GM12878 (cell line): ENCODE data around the gene DNAH9. TPM values are rescaled to one million over a fixed set of nuclear protein-coding genes. Genes with fewer than 3 reads are reported as not detected.

Source experiments
- ATAC-seq: fragments of 200-7000 bp; cut with Tn5 transposase; 3 replicates; pipeline ENCODE4 v1.9.1; 2020; ENCODE audit warnings: mild to moderate bottlenecking, moderate library complexity
- BruUV-seq: library from RNA; stranded (reverse); fragments of 400-500 nt; replicated peaks from 2 replicates; lab custom pipeline; 2021; lab: Mats Ljungman, UMichigan
- CTCF ChIA-PET: fragments of 300-600 bp; sonication (Branson Sonifier 250); formaldehyde crosslinking; extraction: SDS; loops from one replicate; lab custom pipeline; 2021; ENCODE audit warnings: inconsistent platforms; lab: Yijun Ruan, JAX
- POLR2A ChIA-PET: fragments of 350-600 bp; formaldehyde crosslinking; extraction: SDS; loops from one replicate; lab custom pipeline; 2021; ENCODE audit warnings: inconsistent platforms; lab: Charles Lee
- RAD21 ChIA-PET: fragments of 300-600 bp; sonication (Branson Sonifier 250); formaldehyde crosslinking; loops from one replicate; lab custom pipeline; 2023; ENCODE audit warnings: antibody characterized with exemption; ENCODE audit not compliant: unreplicated experiment; lab: Charles Lee
- SMC1A ChIA-PET: fragments of 300-600 bp; sonication (Branson Sonifier 250); formaldehyde crosslinking; loops from one replicate; lab custom pipeline; 2023; ENCODE audit not compliant: unreplicated experiment, uncharacterized antibody; lab: Charles Lee
- DNase-seq: peaks from one replicate; pipeline ENCODE4 v3.0.0-alpha.2; 2011; ENCODE audit warnings: low read depth, low spot score
- FAIRE-seq: peaks from 3 replicates; lab custom pipeline; 2011; peaks lifted over from hg19 to GRCh38; lab: Jason Lieb, UNC
- H2AFZ ChIP-seq: 2 replicates; pipeline ENCODE4 v1.6.0; 2011; ENCODE audit warnings: low read depth, low read length, control low read depth; ENCODE audit not compliant: control insufficient read depth
- H3K27ac ChIP-seq: 2 replicates; pipeline ENCODE4 v1.5.1; 2011; ENCODE audit warnings: control low read depth; ENCODE audit not compliant: control insufficient read depth, insufficient read depth
- H3K27me3 ChIP-seq, 2 experiments: replicated peaks in 1 of 2; 2 replicates each; pipeline versions ENCODE4 v1.6.0 to v1.6.1; 2011; ENCODE audit warnings: low read length in 1 of 2; ENCODE audit not compliant: control insufficient read depth in 2 of 2, insufficient read depth in 2 of 2
- H3K36me3 ChIP-seq, 2 experiments: 2 replicates each; pipeline ENCODE4 v1.5.1; 2011; ENCODE audit warnings: low read length in 1 of 2; ENCODE audit not compliant: control insufficient read depth in 2 of 2, insufficient read depth in 2 of 2
- H3K4me1 ChIP-seq: 2 replicates; pipeline ENCODE4 v1.6.1; 2011; ENCODE audit warnings: mild to moderate bottlenecking, low read length, moderate library complexity, mixed read lengths; ENCODE audit not compliant: control insufficient read depth, insufficient read depth
- H3K4me2 ChIP-seq: 2 replicates; pipeline ENCODE4 v1.6.0; 2011; ENCODE audit warnings: control low read depth; ENCODE audit not compliant: control insufficient read depth, insufficient read depth
- H3K4me3 ChIP-seq: fragments of 200-600 bp; sonication (generic); 2 replicates; pipeline ENCODE4 v1.5.1; 2016
- H3K79me2 ChIP-seq: 2 replicates; pipeline ENCODE4 v1.6.0; 2011; ENCODE audit warnings: low read length; ENCODE audit not compliant: control insufficient read depth, insufficient read depth
- H3K9ac ChIP-seq: 2 replicates; pipeline ENCODE4 v1.8.0; 2011; ENCODE audit warnings: low read length, control low read depth, mixed read lengths; ENCODE audit not compliant: control insufficient read depth, insufficient read depth
- H3K9me3 ChIP-seq: replicated peaks from 3 replicates; pipeline ENCODE4 v1.5.1; 2011; ENCODE audit warnings: mild to moderate bottlenecking, low read length; ENCODE audit not compliant: control insufficient read depth, insufficient read depth
- H4K20me1 ChIP-seq: 2 replicates; pipeline ENCODE4 v1.6.0; 2011; ENCODE audit not compliant: control insufficient read depth, insufficient read depth
- CREB1 ChIP-seq: IDR thresholded peaks from 2 replicates; pipeline ENCODE4 v1.6.1; 2012; ENCODE audit warnings: low read depth, mild to moderate bottlenecking, inconsistent platforms
- ESRRA ChIP-seq: IDR thresholded peaks from 2 replicates; pipeline ENCODE4 v1.6.1; 2012; ENCODE audit warnings: mild to moderate bottlenecking, low read length, improper control_type of control experiment
- HCFC1 ChIP-seq: fragments of 150-350 bp; IDR thresholded peaks from 2 replicates; pipeline ENCODE4 v1.6.1; 2014; ENCODE audit warnings: low read length
- SIN3A ChIP-seq: IDR thresholded peaks from 2 replicates; pipeline ENCODE4 v1.6.1; 2012; ENCODE audit warnings: low read depth, low read length, improper control_type of control experiment
- SUPT20H ChIP-seq: IDR thresholded peaks from 2 replicates; pipeline ENCODE4 v1.6.1; 2011; ENCODE audit warnings: low read depth, mild to moderate bottlenecking, low read length, moderate library complexity, borderline replicate concordance; ENCODE audit not compliant: control insufficient read depth
- TARDBP ChIP-seq: IDR thresholded peaks from 2 replicates; pipeline ENCODE4 v1.6.1; 2016; ENCODE audit warnings: borderline replicate concordance
- TBL1XR1 ChIP-seq: IDR thresholded peaks from 2 replicates; pipeline ENCODE4 v1.6.1; 2012; ENCODE audit warnings: low read depth, low read length, improper control_type of control experiment
- TCF7 ChIP-seq: IDR thresholded peaks from 2 replicates; pipeline ENCODE4 v1.6.1; 2014; ENCODE audit warnings: antibody characterized with exemption, borderline replicate concordance
- YBX1 ChIP-seq: fragments of 450-650 bp; IDR thresholded peaks from 2 replicates; pipeline ENCODE4 v1.6.1; 2016; ENCODE audit warnings: antibody characterized with exemption
- ZBED1 ChIP-seq: IDR thresholded peaks from 2 replicates; pipeline ENCODE4 v1.6.1; 2016; ENCODE audit warnings: borderline replicate concordance
- ZNF622 ChIP-seq: fragments of 450-650 bp; IDR thresholded peaks from 2 replicates; pipeline ENCODE4 v1.6.1; 2017; ENCODE audit warnings: mild to moderate bottlenecking, inconsistent platforms
- WGBS: methylation state at CpG from one replicate; pipeline ENCODE4 v1.1.6; 2016; ENCODE audit warnings: low lambda C conversion rate; ENCODE audit not compliant: insufficient replicate concordance, insufficient coverage; ENCODE audit errors: missing lambda C conversion rate; 5-methylcytosine and 5-hydroxymethylcytosine counted together
- in situ Hi-C: fragments of 300-500 bp; cut with MboI; formaldehyde crosslinking; loops from 9 replicates; pipeline ENCODE4 v1.14.3; 2018; ENCODE audit warnings: mixed read lengths
- intact Hi-C: fragments of 100-400 bp; cut with micrococcal nuclease; formaldehyde crosslinking; loops from one replicate; pipeline ENCODE4 v1.14.2; 2022; ENCODE audit not compliant: unreplicated experiment
- polyA plus RNA-seq, 11 experiments: library from polyadenylated mRNA; depleted of rRNA in 4 of 11; unstranded in 6 of 11; stranded (reverse) in 5 of 11; fragments of >200 nt; fragmentation: Nextera tagmentation in 4 of 11; fragmentation: Illumina TruSeq in 1 of 11; extraction: Ambion mirVana in 4 of 11; extraction: Trizol in 1 of 11; gene quantifications; 1 replicate in 1 of 11; 2 replicates in 10 of 11; pipeline versions ENCODE4 v1.2.1 to v1.2.3, GENCODE V29; 2011 to 2016; ENCODE audit warnings: inconsistent platforms in 2 of 11, missing spikeins in 2 of 11, low read depth in 1 of 11
- total RNA-seq, 4 experiments: library from RNA; depleted of rRNA in 3 of 4; stranded (reverse); fragments of >200 nt in 3 of 4; fragmentation: Illumina TruSeq in 1 of 4; extraction: Trizol in 1 of 4; gene quantifications; 2 replicates each; pipeline versions ENCODE4 v1.2.1 to v1.2.3, GENCODE V29; 2013 to 2021
- TF ChIP-seq, protein P1 (sequence below): IDR thresholded peaks from 2 replicates; pipeline ENCODE4 v1.6.1; 2011; ENCODE audit warnings: low read depth, low read length, improper control_type of control experiment, borderline replicate concordance
- TF ChIP-seq, protein P2 (sequence below): IDR thresholded peaks from 2 replicates; pipeline ENCODE4 v1.6.1; 2011; ENCODE audit warnings: borderline replicate concordance, low read depth, mild to moderate bottlenecking, moderate library complexity, low read length; ENCODE audit not compliant: insufficient read depth, poor library complexity, severe bottlenecking

The DNAH9 gene
- total and polyA plus RNA-seq, 10 of the 15 experiments (the other 5 are each of a cell fraction or from before 2014, with no cell fraction given), result 0.10 to 0.40 (median 0.19) TPM; not detected in 7

DNA sequence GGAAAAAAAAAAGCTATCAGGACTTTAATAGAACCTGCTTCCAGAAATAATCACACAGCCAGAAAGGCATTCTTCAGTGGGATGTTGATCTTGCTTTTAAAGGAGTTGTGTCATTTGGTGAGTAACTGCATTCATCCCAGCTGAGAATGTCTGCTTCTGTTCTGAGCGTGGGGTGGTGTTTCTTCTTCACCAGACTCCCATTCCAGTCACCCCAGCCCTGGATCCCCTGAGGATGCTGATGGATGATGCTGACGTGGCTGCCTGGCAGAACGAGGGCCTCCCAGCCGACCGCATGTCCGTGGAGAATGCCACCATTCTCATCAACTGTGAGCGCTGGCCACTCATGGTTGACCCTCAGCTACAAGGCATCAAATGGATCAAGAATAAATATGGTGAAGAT is 276.5 kb downstream of the DNAH9 start:
- Histone ChIP-seq H3K9ac (no peak overlapping the region), H4K20me1 (no peaks in the 10 kb centered on the region), H3K4me3 (no peak overlapping the region), H3K79me2 (no peaks in the 10 kb centered on the region), H2AFZ (no peak overlapping the region), H3K27ac (no peak overlapping the region), H3K4me2 (no peak overlapping the region), H3K36me3 (no peaks in the 10 kb centered on the region), H3K27me3 (no peaks in the 10 kb centered on the region), H3K4me1 (no peaks in the 10 kb centered on the region), H3K9me3 (no peaks in the 10 kb centered on the region; the same call in 2 of the 3 replicates)
- in situ Hi-C loops (no loop called here), intact Hi-C loops (no loop called here)
- no peak for FAIRE-seq
- ATAC-seq, result no peak
- no peak for DNase-seq
- WGBS, result 26% methylated on average over 7 of the region's 7 CpGs
- no TSS peak for BruUV-seq
- TF ChIP-seq TCF7 (no peak), TBL1XR1 (no peak), ZNF622 (no peak), SUPT20H (no peak), ESRRA (no peak), SIN3A (no peak), CREB1 (no peak), TARDBP (no peak), HCFC1 (no peak), ZBED1 (no peak), YBX1 (no peak)
- TF ChIP-seq, protein P1, sequence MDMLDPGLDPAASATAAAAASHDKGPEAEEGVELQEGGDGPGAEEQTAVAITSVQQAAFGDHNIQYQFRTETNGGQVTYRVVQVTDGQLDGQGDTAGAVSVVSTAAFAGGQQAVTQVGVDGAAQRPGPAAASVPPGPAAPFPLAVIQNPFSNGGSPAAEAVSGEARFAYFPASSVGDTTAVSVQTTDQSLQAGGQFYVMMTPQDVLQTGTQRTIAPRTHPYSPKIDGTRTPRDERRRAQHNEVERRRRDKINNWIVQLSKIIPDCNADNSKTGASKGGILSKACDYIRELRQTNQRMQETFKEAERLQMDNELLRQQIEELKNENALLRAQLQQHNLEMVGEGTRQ, result no peak
- TF ChIP-seq, protein P2, sequence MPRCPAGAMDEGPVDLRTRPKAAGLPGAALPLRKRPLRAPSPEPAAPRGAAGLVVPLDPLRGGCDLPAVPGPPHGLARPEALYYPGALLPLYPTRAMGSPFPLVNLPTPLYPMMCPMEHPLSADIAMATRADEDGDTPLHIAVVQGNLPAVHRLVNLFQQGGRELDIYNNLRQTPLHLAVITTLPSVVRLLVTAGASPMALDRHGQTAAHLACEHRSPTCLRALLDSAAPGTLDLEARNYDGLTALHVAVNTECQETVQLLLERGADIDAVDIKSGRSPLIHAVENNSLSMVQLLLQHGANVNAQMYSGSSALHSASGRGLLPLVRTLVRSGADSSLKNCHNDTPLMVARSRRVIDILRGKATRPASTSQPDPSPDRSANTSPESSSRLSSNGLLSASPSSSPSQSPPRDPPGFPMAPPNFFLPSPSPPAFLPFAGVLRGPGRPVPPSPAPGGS, result no peak
- RAD21 ChIA-PET, result no interaction called here
- POLR2A ChIA-PET, result no interaction called here
- CTCF ChIA-PET, result no interaction called here
- SMC1A ChIA-PET, result no interaction called here
